ENCODE data around the gene BGLAP. TPM values are rescaled to one million over a fixed set of nuclear protein-coding genes. Genes with fewer than 3 reads are reported as not detected.

The BGLAP gene
- total and polyA plus RNA-seq, 2 experiments from 2014 or later: 0.17 to 0.64 TPM

GRCh38 chr1:156195853-156196252 is 46.1 kb upstream of the BGLAP start:
- peak overlapping the region; percentile 77 for H3K4me2 ChIP-seq
- no peaks in the 10 kb centered on the region for H3K9me2 ChIP-seq (replicated peaks; ENCODE audit: insufficient read depth)
- WGBS (ENCODE audit: low lambda C conversion rate, missing lambda C conversion rate): 77% methylated on average over 4 of the region's 4 CpGs
- no peak overlapping the region for H3K4me3 ChIP-seq
- H3K9me3 ChIP-seq (ENCODE audit: low read depth): no peaks in the 10 kb centered on the region
- no peaks in the 10 kb centered on the region for H3K27me3 ChIP-seq
- no peak overlapping the region for H2AFZ ChIP-seq
- no peaks in the 10 kb centered on the region for H3K36me3 ChIP-seq (replicated peaks; ENCODE audit: insufficient read depth, low read depth)
- H3K27ac ChIP-seq: no peak overlapping the region
- no peaks in the 10 kb centered on the region for H4K20me1 ChIP-seq (ENCODE audit: insufficient read depth, poor library complexity, severe bottlenecking)
- H3K4me1 ChIP-seq (ENCODE audit: insufficient read depth): peaks cover 10% of the 10 kb centered on the region
- DNase-seq (ENCODE audit: low spot score): no peak
- peaks cover 61% of the 10 kb centered on the region for H3K79me2 ChIP-seq
- TF ChIP-seq EZH2 (IDR thresholded peaks at IDR 0.05; ENCODE audit: borderline replicate concordance) (no peak), CTCF (IDR thresholded peaks at IDR 0.05; ENCODE audit: poor library complexity) (no peak), EZH2phosphoT487 (IDR thresholded peaks at IDR 0.05; ENCODE audit: low read depth, severe bottlenecking, unreplicated experiment) (no peak)

DNA sequence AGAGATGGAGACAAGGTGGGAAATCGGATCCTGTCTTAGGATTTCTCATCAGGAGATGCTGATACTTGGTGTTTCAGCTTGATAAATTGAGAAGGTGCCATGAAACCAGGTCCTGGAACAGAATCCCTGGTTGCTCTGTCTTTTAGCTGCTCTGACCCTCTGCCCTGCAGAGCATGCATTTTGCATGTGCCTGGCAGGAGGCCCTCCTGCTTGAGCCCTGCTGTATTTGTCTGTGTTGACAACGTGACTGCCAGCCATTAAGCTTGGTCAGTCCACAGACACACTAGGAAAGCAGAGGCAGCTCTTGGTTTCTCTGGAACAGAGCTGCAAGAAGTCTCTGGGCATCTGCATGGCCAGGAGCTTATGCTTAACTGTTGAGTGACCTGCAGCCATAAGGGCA is 45.5 kb upstream of the BGLAP start:
- 72% methylated on average over 2 of the region's 2 CpGs for WGBS (ENCODE audit: low lambda C conversion rate, missing lambda C conversion rate)
- no peak overlapping the region for H2AFZ ChIP-seq
- no peak overlapping the region for H3K4me3 ChIP-seq
- H3K9me3 ChIP-seq (ENCODE audit: low read depth): no peaks in the 10 kb centered on the region
- H3K36me3 ChIP-seq (replicated peaks; ENCODE audit: insufficient read depth, low read depth): no peaks in the 10 kb centered on the region
- no peak for TF ChIP-seq EZH2phosphoT487 (IDR thresholded peaks at IDR 0.05; ENCODE audit: low read depth, severe bottlenecking, unreplicated experiment)
- TF ChIP-seq EZH2 (IDR thresholded peaks at IDR 0.05; ENCODE audit: borderline replicate concordance): no peak
- H3K4me1 ChIP-seq (ENCODE audit: insufficient read depth): peaks cover 10% of the 10 kb centered on the region
- H3K9me2 ChIP-seq (replicated peaks; ENCODE audit: insufficient read depth): no peaks in the 10 kb centered on the region
- no peak for DNase-seq (ENCODE audit: low spot score)
- peaks cover 67% of the 10 kb centered on the region for H3K79me2 ChIP-seq
- H4K20me1 ChIP-seq (ENCODE audit: insufficient read depth, poor library complexity, severe bottlenecking): no peaks in the 10 kb centered on the region
- no peaks in the 10 kb centered on the region for H3K27me3 ChIP-seq
- no peak overlapping the region for H3K27ac ChIP-seq
- peak overlapping the region; percentile 77 for H3K4me2 ChIP-seq

DNA sequence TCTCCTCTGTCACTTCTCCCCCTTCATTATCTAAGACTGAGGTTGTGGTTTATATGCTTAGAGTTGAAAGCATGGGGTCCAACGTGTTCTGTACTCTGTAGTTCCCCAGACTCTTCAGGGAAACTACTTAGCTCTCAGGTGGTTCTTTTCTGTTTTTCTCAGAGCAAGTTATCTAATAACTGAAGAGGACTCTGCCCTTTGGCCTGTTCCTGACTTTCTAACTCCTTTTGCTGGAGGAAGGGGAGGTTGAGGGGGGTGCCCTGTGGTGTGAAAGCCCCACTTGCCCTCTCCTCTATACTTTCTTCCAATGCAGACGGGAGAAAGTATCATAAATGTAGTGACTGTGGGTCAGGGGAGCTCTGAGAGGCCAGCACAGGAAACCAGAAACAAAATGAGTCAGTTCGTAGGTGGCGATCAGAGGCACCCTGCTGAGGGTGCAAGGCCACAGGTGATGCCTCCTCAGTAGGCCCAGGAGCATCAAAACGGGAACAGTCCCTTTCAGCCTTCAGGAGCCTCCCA is 43.1 kb upstream of the BGLAP start:
- no peak overlapping the region for H3K4me3 ChIP-seq
- H3K4me2 ChIP-seq: peak overlapping the region; percentile 28
- no peaks in the 10 kb centered on the region for H3K9me2 ChIP-seq (replicated peaks; ENCODE audit: insufficient read depth)
- H3K79me2 ChIP-seq: peaks cover 86% of the 10 kb centered on the region
- no peaks in the 10 kb centered on the region for H3K27me3 ChIP-seq
- TF ChIP-seq EZH2phosphoT487 (IDR thresholded peaks at IDR 0.05; ENCODE audit: low read depth, severe bottlenecking, unreplicated experiment) (no peak), CTCF (IDR thresholded peaks at IDR 0.05; ENCODE audit: poor library complexity) (no peak), EZH2 (IDR thresholded peaks at IDR 0.05; ENCODE audit: borderline replicate concordance) (no peak)
- no peaks in the 10 kb centered on the region for H3K36me3 ChIP-seq (replicated peaks; ENCODE audit: insufficient read depth, low read depth)
- no peaks in the 10 kb centered on the region for H4K20me1 ChIP-seq (ENCODE audit: insufficient read depth, poor library complexity, severe bottlenecking)
- DNase-seq (ENCODE audit: low spot score): peak; percentile 18
- peak overlapping the region; percentile 64 for H3K27ac ChIP-seq
- WGBS (ENCODE audit: low lambda C conversion rate, missing lambda C conversion rate): 76% methylated on average over 5 of the region's 5 CpGs
- H3K4me1 ChIP-seq (ENCODE audit: insufficient read depth): peaks cover 10% of the 10 kb centered on the region
- H2AFZ ChIP-seq: no peak overlapping the region
- H3K9me3 ChIP-seq (ENCODE audit: low read depth): no peaks in the 10 kb centered on the region

DNA sequence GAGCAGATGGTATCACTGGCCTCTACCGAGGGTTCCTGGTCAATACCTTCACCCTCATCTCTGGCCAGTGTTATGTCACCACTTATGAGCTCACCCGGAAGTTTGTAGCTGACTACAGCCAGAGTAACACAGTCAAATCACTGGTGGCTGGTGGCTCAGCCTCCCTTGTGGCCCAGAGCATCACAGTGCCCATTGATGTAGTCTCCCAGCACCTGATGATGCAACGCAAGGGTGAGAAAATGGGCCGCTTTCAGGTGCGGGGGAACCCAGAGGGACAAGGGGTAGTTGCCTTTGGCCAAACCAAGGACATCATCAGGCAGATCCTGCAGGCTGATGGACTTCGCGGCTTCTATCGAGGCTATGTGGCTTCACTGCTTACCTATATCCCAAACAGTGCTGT is 41.9 kb upstream of the BGLAP start:
- H3K9me3 ChIP-seq (ENCODE audit: low read depth): no peaks in the 10 kb centered on the region
- peaks cover 6% of the 10 kb centered on the region for H3K4me1 ChIP-seq (ENCODE audit: insufficient read depth)
- H2AFZ ChIP-seq: no peak overlapping the region
- TF ChIP-seq CTCF (IDR thresholded peaks at IDR 0.05; ENCODE audit: poor library complexity) (no peak), EZH2 (IDR thresholded peaks at IDR 0.05; ENCODE audit: borderline replicate concordance) (no peak)
- no peak overlapping the region for H3K4me3 ChIP-seq
- 97% methylated on average over 8 of the region's 8 CpGs for WGBS (ENCODE audit: low lambda C conversion rate, missing lambda C conversion rate)
- H3K9me2 ChIP-seq (replicated peaks; ENCODE audit: insufficient read depth): no peaks in the 10 kb centered on the region
- no peaks in the 10 kb centered on the region for H3K36me3 ChIP-seq (replicated peaks; ENCODE audit: insufficient read depth, low read depth)
- peaks cover 84% of the 10 kb centered on the region for H3K79me2 ChIP-seq
- no peak overlapping the region for H3K27ac ChIP-seq
- H3K4me2 ChIP-seq: no peak overlapping the region
- DNase-seq (ENCODE audit: low spot score): no peak
- H4K20me1 ChIP-seq (ENCODE audit: insufficient read depth, poor library complexity, severe bottlenecking): no peaks in the 10 kb centered on the region
- H3K27me3 ChIP-seq: no peaks in the 10 kb centered on the region

Measured in hepatocyte (in vitro differentiated cells).